Colon (tissue), 2 donors: Measurements from ENCODE around the gene RASL10B.
"Not testable (repeated sequence)": the region's sequence is repeated elsewhere in the genome, so short reads cannot be mapped to it uniquely, and the experiment has no call there.

Experiments
- FAIRE-seq: peaks from 2 replicates; lab custom pipeline; 2012; peaks lifted over from hg19 to GRCh38; lab: Jason Lieb, UNC
- donor health status: control.
- donor health status: control.

Gene RASL10B

DNA sequence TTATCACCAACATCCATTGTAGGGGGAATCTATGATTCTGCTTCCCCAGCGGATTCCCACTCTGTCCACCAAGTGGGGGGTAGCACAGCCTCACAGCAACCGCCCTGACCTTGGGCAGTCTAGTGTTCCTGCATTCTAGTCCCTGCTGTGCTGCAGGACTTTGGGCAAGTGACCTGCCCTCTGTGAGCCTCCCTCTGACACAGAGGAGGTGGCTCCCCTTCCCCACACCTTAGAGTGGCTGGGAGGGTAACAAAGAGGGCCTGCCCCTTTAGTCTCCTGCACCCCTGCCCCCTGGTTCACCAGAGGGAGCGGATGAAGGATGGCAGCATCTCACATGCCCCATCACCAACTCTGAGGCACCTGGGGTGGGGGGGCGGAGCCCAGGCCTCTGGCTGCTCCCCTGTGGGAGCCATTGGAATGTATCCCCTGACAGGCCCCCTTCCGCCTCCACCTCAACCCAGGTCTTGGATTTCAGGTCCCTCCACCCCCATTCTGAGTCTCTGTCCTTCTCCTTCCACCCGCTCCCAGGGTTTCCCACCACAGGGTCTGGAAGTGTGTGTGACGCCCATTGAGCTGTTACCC is 11.5 kb downstream of the RASL10B start:
- FAIRE-seq: no peak

DNA sequence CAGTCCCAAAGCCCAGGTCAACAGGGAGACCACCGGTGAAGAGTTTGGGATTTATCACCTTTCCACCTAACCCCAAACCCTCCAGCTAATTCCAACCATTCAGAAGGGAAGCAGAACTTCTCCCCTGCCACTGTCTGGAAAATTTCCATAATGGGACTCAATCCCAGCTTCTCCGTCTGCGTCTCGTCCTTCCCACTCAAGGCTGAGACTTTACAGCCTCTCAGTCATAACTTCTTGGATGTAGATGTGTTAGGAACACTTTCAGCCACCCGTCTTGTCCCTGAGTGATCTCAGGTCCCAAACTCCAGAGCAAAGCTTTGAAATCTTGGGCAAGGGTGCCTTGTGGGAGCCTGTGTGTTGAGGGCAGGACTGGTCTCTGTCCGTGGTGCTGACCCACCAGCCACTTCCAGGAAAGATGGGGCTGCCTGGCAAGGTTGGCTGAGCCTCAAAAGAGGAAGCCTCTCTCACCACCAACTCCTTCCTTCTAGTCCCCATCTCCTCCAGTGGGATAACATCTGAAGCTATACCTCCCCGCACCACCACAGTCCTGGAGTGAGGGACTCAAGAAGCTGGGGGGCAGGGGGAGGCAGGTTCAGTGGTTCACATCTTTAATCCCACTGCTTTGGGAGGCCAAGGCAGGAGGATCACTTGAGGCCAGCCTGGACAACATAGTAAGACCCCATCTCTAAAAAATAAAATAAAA is 12.3 kb downstream of the RASL10B start:
- no peak for FAIRE-seq

DNA sequence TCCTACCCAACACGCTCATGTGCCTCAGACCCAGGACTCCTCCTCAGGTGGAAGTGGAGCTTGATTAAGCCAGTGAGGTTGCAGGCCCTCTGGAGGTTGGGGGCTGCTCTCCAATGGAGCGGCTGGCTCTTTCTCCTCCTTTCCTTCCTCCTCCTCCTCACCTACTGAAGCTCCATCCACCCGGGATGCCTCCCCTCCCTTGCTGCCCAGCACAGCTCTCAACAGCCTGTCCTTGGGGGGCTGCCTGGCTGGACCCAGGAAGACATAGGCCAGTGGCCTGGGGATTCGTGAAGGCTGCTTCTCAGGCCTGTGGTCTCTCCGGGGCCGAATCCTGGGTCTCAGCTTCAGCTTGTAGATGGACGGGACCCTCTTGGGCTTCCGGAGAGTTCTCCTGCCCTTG is 13.4 kb downstream of the RASL10B start:
- FAIRE-seq: no peak

DNA sequence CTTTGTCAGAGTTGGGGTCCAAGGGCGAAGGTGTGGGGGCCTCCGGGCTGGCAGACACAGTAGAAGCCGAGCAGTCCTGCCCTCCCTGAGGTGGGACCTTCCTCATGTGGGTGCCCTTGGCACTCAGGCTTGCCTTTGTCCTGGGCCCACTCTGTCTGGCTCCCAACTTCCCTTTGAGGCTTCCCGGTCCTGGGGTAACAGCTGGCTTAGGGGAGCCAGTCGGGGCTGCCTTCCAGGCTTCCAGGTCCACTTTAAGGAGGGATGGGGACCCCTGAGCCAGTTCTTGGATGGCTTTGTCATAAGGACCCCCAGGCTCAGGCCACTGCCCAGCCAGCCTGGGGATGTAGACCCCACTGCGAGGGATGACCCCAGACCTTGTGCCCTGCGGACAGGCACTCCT is 13.8 kb downstream of the RASL10B start:
- FAIRE-seq: no peak

DNA sequence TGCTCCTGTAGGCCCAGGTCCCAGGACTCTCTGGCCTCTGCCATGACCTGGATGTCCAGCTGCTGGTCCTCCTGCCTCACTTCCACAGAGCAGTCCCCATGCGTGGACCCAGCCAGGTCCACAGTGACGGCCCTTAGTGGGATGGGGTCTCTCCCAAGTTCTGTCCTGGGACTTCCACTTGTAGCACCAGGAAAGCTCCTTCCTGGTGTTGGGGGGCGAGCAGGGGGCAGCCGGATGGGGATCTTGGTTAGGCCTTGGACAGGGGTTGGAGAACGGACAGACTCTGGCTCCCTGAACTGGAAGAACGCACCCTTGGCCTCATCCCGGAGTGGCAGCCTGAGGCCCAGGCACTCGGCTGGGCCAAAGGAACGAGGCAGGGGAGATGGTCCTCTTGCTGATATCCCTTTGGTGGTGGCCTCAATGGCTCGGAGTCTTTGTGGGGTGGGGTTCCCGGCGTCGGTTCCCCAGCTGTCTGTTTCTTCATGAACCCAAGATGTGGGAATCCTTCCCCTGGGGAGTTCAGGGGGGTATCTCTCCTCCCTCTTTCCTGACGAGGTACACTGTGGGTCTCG is 14.4 kb downstream of the RASL10B start:
- no peak for FAIRE-seq

DNA sequence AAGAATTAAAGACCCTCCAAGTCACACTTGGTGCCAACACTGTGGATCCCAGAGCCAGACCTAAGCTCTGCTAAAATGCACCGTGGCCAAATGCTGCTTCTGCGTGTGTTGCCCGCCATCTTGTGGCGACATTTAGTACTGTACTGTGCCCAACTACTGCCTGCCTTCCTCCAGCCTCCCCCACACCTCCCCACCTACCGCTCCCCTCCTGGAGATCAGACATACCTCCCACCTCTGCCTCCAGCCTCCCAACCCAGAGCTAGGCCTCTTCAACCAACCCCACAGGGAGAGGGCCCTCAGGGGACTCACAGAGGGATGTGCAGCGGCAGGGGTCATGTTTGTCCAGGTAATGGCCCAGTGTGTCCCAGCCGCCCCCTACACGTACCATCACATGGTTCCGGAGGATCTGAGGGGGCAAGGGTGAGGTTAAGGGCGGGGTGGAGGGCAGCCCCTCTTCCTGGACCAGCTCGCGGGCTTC is 16.1 kb downstream of the RASL10B start:
- FAIRE-seq: no peak

DNA sequence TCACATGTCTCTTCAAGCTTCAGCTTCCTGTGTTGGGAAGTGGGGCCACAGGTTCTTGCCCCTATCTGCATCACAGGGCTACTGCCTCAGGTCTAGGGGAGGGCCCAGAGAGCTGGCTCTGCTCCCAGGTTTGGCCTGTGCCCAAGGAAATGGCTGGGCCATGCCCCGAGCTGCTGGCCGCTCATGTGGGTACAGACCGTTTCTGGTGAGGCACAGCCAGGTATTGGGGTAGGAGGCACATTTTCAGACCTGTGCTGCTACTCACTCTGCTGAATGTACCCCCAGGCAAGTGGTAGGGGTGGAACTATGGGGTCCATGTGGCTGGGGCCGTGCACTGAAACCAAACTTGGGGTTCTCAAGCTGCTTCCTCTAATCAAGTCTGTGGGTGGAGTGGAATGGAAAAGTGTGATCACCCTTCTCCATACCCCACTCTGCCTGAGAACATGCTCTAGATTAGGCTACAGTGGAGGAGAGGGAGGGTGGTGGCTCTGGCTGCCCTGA is 17.0 kb downstream of the RASL10B start:
- FAIRE-seq: no peak

DNA sequence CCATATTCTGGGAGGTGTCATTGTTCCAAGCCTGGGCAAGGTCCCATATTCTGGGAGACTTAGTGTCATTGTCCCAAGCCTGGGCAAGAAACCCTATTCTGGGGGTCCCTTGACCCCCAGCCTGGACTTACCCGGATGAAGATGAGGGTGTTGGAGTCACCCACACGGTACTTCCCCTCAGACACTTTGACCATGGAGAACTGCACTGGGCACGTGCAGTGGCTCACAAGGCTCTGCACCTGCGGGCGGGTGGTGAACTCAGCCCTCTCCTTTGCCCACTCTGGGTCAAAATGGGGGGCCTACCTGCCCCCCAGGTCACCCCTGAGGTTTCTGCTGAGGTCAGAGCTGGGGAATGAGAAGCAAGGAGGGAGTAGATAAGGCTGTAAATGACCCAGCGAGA is 17.5 kb downstream of the RASL10B start:
- no peak for FAIRE-seq

DNA sequence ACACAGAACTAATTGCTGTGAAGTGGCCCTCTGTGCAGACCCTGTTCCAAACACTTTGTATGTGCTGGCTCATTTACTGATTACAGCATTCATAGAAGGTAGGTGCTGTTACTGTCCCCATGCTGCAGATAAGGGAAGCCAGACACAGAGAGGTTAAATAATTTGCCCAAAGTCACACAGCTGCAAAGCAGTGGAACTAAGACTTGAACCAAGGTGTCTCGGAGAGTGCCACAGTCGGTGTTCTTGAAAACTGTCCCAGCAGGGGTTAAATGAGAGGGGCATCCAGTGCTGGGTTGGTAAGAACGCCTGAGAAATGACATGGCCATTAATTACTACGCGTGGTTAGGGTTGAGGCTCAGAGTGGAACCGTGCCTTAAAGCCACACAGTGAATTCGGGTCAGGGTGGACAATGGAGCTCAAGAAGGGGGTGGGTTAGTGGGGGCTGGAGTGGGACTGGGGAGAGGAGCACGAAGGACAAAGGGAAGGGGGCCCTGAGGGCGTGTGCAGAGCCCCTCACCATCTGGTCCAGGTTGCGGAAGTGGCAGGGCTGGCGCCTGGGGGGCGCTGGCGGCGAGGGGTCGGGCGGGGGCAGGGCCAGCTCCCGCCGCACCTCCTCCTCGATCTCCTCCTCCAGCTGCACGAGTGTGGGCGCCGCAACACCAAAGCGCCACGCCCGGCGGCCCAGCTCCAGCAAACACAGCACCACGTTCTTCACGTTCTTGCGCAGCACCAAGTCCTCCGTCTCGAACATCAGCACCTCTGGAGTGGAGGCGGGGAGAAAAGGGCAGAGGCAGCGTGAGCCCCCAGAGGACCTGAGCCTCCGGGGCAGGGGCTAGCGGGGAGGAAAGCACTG is 18.3 kb downstream of the RASL10B start:
- FAIRE-seq: no peak

DNA sequence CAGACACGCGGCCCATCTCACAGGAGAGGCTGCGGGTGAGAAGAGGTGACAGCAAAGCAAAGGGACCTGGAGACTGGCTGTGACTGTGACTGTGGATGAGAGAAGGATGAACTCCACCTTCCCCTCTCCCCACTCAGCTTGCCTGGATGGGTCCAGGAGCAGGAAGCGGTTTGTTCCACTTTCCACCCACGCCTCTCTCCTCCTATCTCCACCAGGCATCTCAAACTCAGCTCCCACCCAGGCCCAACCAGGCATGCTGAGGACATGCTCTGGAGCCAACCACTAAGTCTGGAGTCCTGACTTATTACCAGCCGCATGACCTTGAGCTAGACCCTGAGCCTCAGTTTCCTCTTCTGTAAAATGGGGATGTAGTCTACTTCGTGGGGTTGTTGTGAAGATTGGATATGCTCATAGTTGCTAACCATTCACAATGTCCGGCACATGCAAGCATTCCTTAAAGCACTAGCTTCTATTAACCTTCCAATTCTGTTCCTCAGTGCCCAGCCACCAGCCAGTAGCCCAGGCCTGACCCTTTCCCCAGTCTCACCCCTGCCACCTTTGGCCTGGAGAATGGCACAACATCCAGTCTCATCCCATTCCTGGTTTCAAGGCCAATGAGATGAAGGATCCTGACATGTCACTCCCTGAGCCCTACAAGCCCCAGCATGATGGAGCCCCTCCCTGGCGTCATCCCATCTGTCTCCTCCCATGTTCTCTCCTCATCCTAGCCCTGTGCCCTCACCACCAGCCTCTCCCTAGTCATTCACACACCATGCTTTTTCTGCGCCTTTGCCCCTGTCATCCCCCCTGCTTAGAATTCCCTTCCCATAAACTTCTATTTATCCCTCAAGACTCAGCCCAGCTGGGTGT is 19.3 kb downstream of the RASL10B start:
- no peak for FAIRE-seq

DNA sequence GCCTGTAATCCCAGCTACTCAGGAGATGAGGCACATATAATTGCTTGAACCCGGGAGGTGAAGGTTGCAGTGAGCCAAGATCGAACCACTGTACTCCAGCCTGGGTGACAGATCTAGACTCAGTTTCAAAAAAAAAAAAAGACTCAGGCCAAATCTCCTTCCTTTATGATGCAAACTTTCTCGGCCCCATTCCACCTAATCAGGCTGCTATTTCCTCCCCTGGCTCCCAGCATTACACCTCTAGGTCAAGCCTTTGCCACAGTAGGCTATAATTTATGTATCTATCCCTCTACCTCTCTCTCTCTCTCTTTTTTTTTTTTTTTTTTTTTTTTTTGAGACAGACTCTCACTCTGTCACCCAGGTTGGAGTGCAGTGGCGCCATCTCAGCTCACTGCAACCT is 20.1 kb downstream of the RASL10B start:
- FAIRE-seq: not testable (repeated sequence)

DNA sequence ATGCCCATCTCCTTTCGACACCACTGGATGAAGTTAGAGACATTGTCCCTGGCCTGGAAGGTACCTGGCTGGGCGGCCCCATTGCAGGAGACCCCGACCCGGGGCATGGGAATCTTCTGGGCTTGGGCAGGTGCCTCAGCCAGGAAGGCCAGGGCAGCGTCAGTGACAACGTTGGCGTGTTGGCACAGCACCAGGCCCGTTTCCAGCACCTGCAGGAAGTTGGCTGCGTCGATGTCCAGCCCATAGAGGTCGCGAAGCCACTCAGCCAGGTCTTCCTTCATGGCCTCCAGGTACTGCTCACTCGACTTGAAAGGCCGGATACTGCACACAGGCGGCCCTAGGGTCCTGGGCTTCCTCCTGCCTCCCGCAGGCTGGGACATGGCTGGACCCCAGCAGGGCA is 21.0 kb downstream of the RASL10B start:
- no peak for FAIRE-seq

DNA sequence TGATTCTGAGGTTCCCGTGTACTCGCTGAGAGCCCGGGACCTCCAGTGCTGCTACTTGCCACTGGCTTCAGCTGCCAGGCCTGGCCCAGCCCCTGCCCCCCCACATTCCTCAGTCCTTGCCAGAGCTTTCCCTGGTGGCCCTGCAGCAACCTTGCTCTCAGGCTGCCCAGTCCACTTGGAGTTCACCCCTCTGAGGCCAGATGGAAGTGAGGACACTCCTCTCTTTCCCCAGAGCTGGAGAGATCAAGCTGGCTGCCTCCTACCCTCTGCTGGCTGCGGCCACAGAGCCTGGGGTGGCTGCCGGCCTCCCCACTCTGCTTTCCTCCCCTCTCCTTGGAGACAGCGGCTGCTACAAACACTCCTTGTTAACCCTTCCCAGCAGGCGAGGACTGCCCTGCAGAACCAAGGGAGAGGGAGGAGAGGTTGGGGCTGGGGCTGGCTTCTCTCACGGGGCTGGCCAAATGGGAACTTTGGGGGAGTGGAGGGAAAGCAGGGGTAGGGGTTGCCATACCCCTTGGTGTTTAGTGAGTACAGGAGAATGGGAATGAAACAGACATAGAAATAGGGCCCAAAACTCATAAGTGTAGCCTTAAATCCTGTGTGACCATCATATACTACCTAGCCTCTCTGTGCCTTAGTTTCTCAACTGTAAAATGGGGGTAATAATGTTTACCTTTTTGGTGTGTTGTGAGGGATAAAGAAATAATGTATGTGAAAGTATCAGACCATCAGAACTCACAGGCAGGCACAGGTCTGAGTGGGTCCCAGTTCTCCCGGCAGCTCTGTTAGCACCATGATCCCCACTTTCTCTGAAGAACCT is 21.7 kb downstream of the RASL10B start, which contains the start of gene GAS2L2:
GAS2L2 (minus strand) TSS at position 295 of the 820 bp plus-strand sequence. CDS start 389 bp downstream, outside the sequence.
- FAIRE-seq: no peak

DNA sequence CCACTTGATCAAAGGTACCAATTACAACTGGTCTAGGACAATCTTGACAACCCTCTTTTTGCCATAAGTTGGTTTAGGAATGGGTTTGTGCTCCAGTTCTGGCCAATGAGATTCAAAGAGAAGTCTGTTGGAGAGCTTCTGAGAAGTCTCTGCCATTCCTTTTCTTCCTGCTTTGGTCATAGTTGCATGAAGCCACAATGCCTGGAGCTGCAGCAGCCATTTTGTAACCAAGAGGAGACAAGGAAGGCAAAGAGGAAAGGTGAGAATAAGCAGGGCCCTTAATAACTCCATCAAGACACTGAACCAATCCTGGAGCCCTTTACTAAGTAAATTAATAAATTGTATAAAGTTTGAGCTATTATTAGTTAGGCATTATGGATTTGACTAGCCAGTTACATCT is 25.8 kb downstream of the RASL10B start:
- FAIRE-seq: no peak

DNA sequence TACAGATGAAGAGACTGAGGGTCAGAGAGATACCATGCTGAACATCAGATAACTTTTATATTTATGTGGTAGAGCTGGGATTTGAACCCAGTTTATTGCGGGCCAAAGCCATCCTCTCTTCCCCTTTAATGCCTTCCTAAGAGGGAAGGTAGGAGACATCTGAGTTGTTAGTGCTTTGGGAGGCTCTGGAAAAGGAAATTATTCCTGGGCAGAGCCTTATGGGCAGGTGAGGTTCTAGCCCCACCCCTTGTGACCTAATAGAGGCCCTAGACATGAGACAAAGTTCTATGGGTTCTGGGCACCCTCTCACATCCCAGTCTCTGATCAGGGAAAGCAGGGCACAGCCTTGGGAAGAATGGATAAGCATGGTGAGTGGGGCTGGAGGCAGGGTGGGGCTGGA is 29.1 kb downstream of the RASL10B start, which contains the start of gene C17orf50:
C17orf50 (plus strand) TSS at position 301 of the 400 bp plus-strand sequence; CDS start at position 356, 55 bp downstream.
- FAIRE-seq: no peak

DNA sequence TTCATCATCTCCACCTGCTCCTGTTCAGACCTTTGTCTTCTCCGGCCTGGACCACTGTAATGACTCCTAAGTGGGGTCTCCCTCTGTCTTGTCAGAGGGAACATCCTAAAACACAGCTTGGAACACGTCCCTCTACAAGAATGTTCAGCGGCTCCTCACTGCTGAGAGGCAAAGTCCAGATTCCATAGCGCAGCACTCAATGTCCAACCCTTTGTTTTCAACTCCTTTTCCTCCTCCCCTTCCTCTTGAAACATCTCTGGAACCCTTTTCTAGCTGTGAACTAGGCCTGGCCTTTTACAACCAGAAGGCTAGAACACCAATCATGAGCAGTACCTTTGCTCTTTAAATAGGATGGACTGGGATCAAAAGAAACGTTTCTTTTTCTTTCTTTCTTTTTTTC is 30.2 kb downstream of the RASL10B start:
- FAIRE-seq: no peak

DNA sequence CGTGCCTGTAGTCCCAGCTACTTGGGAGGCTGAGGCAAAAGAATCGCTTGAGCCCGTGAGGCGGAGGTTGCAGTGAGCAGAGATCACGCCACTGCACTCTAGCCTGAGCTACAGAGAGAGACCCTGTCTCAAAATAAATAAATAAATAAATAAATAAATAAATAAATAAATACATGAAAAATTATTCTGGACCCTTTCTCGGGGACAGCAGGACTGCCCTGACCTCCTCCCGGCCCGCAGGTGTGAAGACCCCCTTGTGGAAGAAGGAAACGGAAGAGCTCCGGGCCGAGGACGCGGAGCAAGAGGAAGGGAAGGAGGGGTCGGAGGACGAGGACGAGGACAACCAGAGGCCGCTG is 32.3 kb downstream of the RASL10B start:
- FAIRE-seq: no peak

DNA sequence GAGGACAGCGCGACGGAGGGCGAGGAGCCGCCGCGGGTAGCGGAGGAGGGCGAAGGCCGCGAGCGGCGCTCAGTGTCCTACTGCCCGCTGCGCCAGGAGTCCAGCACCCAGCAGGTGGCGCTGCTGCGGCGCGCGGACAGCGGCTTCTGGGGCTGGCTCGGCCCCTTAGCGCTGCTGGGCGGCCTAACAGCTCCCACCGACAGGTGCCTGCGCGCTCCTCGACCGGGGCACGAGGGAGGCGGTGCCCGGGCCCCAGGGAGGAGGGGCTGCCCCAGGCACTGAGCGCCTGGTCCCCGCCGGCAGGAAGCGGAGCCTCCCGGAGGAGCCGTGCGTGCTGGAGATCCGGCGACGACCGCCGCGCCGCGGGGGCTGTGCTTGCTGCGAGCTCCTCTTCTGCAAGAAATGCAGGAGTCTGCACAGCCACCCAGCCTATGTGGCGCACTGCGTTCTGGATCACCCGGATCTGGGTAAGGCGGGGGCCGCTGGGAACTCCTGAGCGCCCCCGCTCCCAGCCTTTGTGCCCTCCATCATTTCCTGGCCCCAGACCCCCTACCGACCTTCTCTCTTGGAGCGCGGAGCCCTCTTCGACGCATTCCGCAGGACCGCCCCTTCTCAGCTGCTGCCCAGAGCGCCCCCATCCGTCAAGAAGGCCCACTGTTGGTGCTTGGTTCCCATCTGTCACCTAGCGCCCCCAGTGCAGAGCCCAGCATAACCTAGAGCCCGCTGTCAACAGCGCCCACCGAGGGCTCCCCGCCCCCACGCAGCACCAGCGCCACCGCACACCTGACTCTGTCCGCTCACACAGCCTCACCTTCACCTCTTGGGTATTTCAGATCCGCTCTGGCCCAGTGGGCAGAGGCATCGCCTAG is 32.9 kb downstream of the RASL10B start:
- FAIRE-seq: no peak

DNA sequence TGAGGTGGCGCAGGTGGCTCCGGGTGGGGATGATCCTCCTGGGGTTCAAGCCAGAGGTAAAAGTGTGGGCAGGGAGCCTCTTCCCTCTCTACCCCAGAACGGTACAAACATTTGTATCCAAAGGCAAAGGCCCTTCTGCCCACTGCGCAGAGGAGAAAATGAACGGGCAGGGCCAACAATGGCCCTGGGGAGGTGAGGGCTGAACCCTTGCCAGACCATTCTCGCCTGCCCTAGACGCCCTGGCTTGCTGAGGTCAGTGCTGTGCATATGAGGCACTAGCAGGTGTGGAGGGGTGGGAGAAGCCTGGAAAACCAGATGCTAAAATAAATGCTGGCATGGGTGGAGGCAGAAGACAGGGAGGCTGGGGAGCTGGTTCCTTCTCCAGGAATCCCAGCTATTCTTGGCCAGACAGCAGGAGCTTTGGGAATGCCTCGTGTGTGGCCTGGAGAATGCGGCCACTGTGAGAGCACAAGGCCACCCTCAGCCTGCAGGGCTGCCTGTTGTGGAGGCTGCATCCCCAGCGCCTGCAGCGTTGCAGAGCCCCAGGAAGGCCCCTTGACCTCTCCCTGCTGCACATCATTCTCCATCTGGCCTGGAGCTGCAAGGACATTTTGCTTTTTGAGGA is 33.8 kb downstream of the RASL10B start:
- FAIRE-seq: no peak
